ENCODE data around the gene NCBP3.

NCBP3 gene

GRCh38 chr17:3796822-3797170 lies 49.2 kb downstream of the NCBP3 start:
- H3K9me3 ChIP-seq (replicated peaks; ENCODE audit: insufficient read depth, low read length), result no peaks in the 10 kb centered on the region
- TF ChIP-seq, protein P1, sequence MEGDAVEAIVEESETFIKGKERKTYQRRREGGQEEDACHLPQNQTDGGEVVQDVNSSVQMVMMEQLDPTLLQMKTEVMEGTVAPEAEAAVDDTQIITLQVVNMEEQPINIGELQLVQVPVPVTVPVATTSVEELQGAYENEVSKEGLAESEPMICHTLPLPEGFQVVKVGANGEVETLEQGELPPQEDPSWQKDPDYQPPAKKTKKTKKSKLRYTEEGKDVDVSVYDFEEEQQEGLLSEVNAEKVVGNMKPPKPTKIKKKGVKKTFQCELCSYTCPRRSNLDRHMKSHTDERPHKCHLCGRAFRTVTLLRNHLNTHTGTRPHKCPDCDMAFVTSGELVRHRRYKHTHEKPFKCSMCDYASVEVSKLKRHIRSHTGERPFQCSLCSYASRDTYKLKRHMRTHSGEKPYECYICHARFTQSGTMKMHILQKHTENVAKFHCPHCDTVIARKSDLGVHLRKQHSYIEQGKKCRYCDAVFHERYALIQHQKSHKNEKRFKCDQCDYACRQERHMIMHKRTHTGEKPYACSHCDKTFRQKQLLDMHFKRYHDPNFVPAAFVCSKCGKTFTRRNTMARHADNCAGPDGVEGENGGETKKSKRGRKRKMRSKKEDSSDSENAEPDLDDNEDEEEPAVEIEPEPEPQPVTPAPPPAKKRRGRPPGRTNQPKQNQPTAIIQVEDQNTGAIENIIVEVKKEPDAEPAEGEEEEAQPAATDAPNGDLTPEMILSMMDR (IDR thresholded peaks at IDR 0.05; ENCODE audit: low read length), result no peak
- no peak for TF ChIP-seq EZH2phosphoT487 (IDR thresholded peaks at IDR 0.05; ENCODE audit: low read length)
- no peaks in the 10 kb centered on the region for H3K9me2 ChIP-seq (replicated peaks; ENCODE audit: insufficient read depth, low read length)
- no peak overlapping the region for H3K9ac ChIP-seq (ENCODE audit: low read length)
- H3F3A ChIP-seq (ENCODE audit: insufficient read depth, low read length), result no peaks in the 10 kb centered on the region
- H3K4me2 ChIP-seq (ENCODE audit: low read depth, low read length), result no peak overlapping the region
- no peaks in the 10 kb centered on the region for H3K27me3 ChIP-seq (replicated peaks; ENCODE audit: insufficient read depth, low read length)
- H3K27ac ChIP-seq (ENCODE audit: low read length), result no peak overlapping the region
- H3K4me1 ChIP-seq (ENCODE audit: low read length), result no peaks in the 10 kb centered on the region
- no peak overlapping the region for H2AFZ ChIP-seq (ENCODE audit: low read length)
- no peak overlapping the region for H3K4me3 ChIP-seq (ENCODE audit: low read length)
- H4K20me1 ChIP-seq (ENCODE audit: insufficient read depth, low read length), result no peaks in the 10 kb centered on the region
- no peaks in the 10 kb centered on the region for H3K36me3 ChIP-seq (replicated peaks; ENCODE audit: insufficient read depth, low read length)
- no peaks in the 10 kb centered on the region for H3K79me2 ChIP-seq (ENCODE audit: low read length)
- DNase-seq, result no peak

GRCh38 chr17:3796110-3796821 lies 49.8 kb downstream of the NCBP3 start:
- Histone ChIP-seq H3K27ac (ENCODE audit: low read length) (no peak overlapping the region), H3K9ac (ENCODE audit: low read length) (no peak overlapping the region), H3K4me3 (ENCODE audit: low read length) (no peak overlapping the region), H3K4me1 (ENCODE audit: low read length) (no peaks in the 10 kb centered on the region), H3K79me2 (ENCODE audit: low read length) (no peaks in the 10 kb centered on the region), H3K9me3 (replicated peaks; ENCODE audit: insufficient read depth, low read length) (no peaks in the 10 kb centered on the region), H3K4me2 (ENCODE audit: low read depth, low read length) (no peak overlapping the region), H4K20me1 (ENCODE audit: insufficient read depth, low read length) (no peaks in the 10 kb centered on the region), H2AFZ (ENCODE audit: low read length) (no peak overlapping the region), H3K9me2 (replicated peaks; ENCODE audit: insufficient read depth, low read length) (no peaks in the 10 kb centered on the region), H3K27me3 (replicated peaks; ENCODE audit: insufficient read depth, low read length) (no peaks in the 10 kb centered on the region), H3K36me3 (replicated peaks; ENCODE audit: insufficient read depth, low read length) (no peaks in the 10 kb centered on the region), H3F3A (ENCODE audit: insufficient read depth, low read length) (no peaks in the 10 kb centered on the region)
- no peak for DNase-seq
- TF ChIP-seq EZH2phosphoT487 (IDR thresholded peaks at IDR 0.05; ENCODE audit: low read length), result no peak
- TF ChIP-seq EZH2 (optimal IDR thresholded peaks at IDR 0.05; ENCODE audit: low read depth, low read length), result no peak
- TF ChIP-seq, protein P1 (IDR thresholded peaks at IDR 0.05; ENCODE audit: low read length), result no peak

DNA sequence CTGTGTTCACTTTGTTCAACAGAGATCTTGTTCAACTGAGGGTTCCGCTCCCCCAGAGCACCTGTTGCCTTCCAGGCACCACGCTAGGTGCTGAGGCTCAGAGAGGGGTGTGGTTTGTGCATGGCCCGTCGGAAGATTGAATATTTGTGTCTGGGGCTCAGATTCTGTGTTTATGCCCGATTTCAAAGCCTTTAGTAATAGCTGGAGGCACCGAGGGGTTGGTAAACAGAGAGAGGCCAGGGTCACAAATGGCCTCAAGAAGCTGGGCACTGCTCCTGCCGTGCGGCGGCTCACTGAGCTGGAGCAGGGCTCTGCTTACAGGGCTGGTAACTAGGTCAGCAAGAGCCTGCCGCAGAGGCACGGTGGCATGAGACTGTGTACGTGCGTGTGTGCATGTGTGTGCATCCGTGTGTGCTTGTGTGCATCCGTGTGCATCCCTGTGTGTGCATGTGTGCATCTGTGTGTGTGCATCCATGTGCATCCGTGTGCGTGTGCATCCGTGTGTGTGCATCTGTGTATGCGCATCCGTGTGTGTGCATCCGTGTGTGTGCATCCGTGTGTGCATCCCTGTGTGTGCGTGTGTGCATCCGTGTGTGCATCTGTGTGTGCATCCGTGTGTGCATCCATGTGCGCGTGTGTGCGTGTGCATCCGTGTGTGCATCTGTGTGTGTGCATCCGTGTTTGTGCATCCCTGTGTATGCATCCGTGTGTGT lies 50.5 kb downstream of the NCBP3 start:
- TF ChIP-seq, protein P1 (IDR thresholded peaks at IDR 0.05; ENCODE audit: low read length), result no peak
- TF ChIP-seq EZH2 (optimal IDR thresholded peaks at IDR 0.05; ENCODE audit: low read depth, low read length) (no peak), EZH2phosphoT487 (IDR thresholded peaks at IDR 0.05; ENCODE audit: low read length) (no peak)
- Histone ChIP-seq H2AFZ (ENCODE audit: low read length) (no peak overlapping the region), H3K27ac (ENCODE audit: low read length) (no peak overlapping the region), H3K9me3 (replicated peaks; ENCODE audit: insufficient read depth, low read length) (no peaks in the 10 kb centered on the region), H3K9me2 (replicated peaks; ENCODE audit: insufficient read depth, low read length) (no peaks in the 10 kb centered on the region), H4K20me1 (ENCODE audit: insufficient read depth, low read length) (no peaks in the 10 kb centered on the region), H3F3A (ENCODE audit: insufficient read depth, low read length) (no peaks in the 10 kb centered on the region), H3K4me1 (ENCODE audit: low read length) (no peaks in the 10 kb centered on the region), H3K27me3 (replicated peaks; ENCODE audit: insufficient read depth, low read length) (no peaks in the 10 kb centered on the region), H3K79me2 (ENCODE audit: low read length) (no peaks in the 10 kb centered on the region), H3K36me3 (replicated peaks; ENCODE audit: insufficient read depth, low read length) (no peaks in the 10 kb centered on the region), H3K4me2 (ENCODE audit: low read depth, low read length) (no peak overlapping the region), H3K9ac (ENCODE audit: low read length) (no peak overlapping the region), H3K4me3 (ENCODE audit: low read length) (no peak overlapping the region)
- no peak for DNase-seq

All from MM.1S (cell line).